ENCODE results near the gene SLC9C2.
"Not testable (repeated sequence)": the region's sequence is repeated elsewhere in the genome, so short reads cannot be mapped to it uniquely, and the experiment has no call there.

The SLC9C2 gene

DNA sequence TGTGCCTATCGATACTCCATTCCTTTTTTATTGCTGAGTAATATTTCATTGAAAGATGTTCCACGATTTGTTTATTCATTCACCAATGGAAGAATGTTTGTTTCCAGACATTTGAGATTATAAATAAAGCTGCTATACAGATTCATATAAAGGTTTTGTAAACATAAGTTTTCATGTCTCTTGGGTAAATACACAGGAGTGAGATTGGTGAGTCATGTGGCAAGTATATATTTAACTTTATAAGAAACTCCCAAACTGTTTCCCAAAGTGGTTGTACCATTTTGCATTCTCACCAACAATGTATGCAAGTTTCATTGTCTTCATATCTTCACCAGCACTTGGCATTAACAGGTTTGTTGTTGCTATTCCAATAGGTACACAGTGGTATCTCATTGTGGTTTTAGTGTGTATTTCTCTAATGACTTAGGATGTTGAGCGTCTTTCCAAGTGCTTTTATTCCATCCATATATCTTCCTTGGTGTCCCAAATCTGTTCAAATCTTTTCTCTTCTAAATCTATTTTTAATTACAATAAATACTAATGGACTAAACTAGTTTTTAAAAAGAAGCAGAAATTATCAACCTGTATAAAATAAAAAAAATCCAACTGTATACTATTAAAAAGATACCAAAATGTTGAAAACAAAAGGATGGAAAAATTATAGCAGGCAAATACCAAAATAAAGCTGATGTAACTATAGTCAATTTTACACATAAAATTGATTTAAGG is 6.6 kb downstream of the SLC9C2 start:
- no peak overlapping the region for H3K4me3 ChIP-seq (ENCODE audit: low read depth, low read length)
- no peak for DNase-seq (ENCODE audit: low read depth)
- TF ChIP-seq, protein P1, sequence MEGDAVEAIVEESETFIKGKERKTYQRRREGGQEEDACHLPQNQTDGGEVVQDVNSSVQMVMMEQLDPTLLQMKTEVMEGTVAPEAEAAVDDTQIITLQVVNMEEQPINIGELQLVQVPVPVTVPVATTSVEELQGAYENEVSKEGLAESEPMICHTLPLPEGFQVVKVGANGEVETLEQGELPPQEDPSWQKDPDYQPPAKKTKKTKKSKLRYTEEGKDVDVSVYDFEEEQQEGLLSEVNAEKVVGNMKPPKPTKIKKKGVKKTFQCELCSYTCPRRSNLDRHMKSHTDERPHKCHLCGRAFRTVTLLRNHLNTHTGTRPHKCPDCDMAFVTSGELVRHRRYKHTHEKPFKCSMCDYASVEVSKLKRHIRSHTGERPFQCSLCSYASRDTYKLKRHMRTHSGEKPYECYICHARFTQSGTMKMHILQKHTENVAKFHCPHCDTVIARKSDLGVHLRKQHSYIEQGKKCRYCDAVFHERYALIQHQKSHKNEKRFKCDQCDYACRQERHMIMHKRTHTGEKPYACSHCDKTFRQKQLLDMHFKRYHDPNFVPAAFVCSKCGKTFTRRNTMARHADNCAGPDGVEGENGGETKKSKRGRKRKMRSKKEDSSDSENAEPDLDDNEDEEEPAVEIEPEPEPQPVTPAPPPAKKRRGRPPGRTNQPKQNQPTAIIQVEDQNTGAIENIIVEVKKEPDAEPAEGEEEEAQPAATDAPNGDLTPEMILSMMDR (IDR thresholded peaks at IDR 0.05; ENCODE audit: insufficient read depth, low read depth, low read length, missing control alignments) = no peak

- DNase-seq (ENCODE audit: low read depth); H3K4me3 ChIP-seq (ENCODE audit: low read depth, low read length): not testable (repeated sequence)
These were observed 11.7 kb downstream of the SLC9C2 start for GRCh38 chr1:173591138-173591537.

- no peak for DNase-seq (ENCODE audit: low read depth)
- H3K4me3 ChIP-seq (ENCODE audit: low read depth, low read length) = no peak overlapping the region
- TF ChIP-seq, protein P1 (IDR thresholded peaks at IDR 0.05; ENCODE audit: insufficient read depth, low read depth, low read length, missing control alignments) = no peak
These were observed 12.3 kb downstream of the SLC9C2 start for GRCh38 chr1:173590557-173590956.

DNA sequence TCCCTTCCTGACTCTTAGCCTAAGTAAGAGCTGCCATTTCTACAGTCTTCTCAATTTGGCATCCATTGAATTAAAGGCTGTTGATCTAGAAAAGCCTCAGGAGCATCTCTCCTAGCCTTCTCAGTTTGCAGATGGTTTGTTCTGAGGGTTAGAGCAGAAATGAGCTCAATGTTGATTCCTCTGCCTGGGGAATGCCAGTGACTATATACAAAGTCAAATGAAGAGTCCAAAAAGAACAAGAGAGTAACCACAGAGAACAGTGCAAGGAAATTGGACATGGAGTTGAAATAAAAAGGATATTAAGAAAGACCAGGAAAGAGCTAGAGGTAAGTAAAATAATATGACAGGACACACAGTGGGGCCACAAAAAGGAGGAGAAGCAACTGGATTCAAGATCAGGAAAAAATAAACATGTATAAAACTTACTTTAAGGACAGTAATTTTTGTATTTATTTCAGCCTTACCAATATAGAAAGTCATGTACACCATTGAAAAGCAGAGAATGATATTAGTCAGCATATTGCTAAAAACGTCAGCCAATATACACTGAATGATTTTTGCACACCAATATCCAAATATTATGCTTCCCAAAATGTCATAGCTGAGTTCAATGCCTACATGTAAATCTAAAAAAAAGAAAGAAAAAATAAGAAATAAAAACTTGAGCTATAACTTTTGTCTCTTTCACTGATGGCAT is 21.3 kb downstream of the SLC9C2 start:
- no peak overlapping the region for H3K4me3 ChIP-seq (ENCODE audit: low read depth, low read length)
- TF ChIP-seq, protein P1 (IDR thresholded peaks at IDR 0.05; ENCODE audit: insufficient read depth, low read depth, low read length, missing control alignments) = no peak
- peak; percentile 10 for DNase-seq (ENCODE audit: low read depth)

DNA sequence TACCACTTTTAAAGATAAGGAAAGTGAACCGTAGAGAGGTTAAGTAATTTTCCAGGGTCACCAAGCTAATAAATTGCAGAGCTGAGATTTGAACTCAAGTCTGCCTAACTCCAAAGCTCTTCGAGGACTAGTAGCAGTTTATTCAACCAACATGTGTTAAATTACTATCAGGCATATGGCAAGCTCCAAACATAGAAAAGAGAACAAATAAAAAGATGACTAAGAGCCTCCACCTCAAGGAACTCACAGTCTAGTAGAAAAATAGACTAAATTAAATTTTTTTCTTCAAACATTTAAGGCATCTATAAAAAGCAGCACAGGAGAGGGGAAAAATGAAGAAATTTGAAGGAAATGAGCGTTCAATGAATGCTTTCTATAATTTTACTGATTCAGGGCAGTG is 22.2 kb downstream of the SLC9C2 start:
- no peak overlapping the region for H3K4me3 ChIP-seq (ENCODE audit: low read depth, low read length)
- no peak for DNase-seq (ENCODE audit: low read depth)
- TF ChIP-seq, protein P1 (IDR thresholded peaks at IDR 0.05; ENCODE audit: insufficient read depth, low read depth, low read length, missing control alignments) = no peak

DNA sequence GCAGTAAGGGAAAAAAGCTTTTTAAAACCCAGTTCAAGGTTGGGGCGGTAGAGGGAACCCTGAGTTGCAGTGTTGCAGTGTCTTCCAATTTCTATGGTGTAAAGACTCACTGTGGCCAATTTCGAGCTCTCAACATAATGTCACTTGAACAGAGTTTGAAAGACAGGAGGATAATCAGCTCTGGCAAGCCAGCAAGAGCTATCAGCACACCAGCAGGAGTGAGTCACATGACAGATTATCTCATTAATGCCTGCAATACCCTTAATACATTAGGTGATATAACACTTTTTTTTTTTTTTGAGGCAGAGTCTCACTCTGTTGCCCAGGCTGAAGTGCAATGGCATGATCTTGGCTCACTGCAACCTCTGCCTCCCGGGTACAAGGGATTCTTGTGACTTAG is 22.8 kb downstream of the SLC9C2 start:
- TF ChIP-seq, protein P1 (IDR thresholded peaks at IDR 0.05; ENCODE audit: insufficient read depth, low read depth, low read length, missing control alignments) = no peak
- H3K4me3 ChIP-seq (ENCODE audit: low read depth, low read length) = no peak overlapping the region
- no peak for DNase-seq (ENCODE audit: low read depth)

DNA sequence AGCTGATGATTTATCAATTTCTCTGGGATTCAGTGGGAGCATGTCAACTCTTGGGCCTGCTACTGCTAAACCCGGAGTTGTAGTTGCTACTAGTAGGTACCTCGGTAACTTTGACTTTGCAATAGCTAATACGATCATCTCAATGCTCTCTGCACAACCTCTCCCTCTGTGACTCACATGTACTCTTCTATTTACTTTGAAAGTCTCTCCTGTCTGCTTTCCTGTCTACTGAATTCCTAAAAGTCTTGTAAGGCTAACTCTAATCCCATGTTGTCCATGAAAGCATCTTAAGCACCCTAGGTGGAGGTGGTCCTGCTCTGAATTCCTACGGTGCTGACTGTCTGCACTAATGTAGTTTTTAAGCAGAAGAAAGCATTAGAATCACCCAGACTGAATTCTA is 29.3 kb downstream of the SLC9C2 start:
- DNase-seq (ENCODE audit: low read depth) = no peak
- TF ChIP-seq, protein P1 (IDR thresholded peaks at IDR 0.05; ENCODE audit: insufficient read depth, low read depth, low read length, missing control alignments) = no peak
- no peak overlapping the region for H3K4me3 ChIP-seq (ENCODE audit: low read depth, low read length)
